ENCODE measurements around the gene RNU1-3.
"Not testable (repeated sequence)": the region's sequence is repeated elsewhere in the genome, so short reads cannot be mapped to it uniquely, and the experiment has no call there.

- not testable (repeated sequence) for TF ChIP-seq POLR2A, POLR2AphosphoS5, EP300 (IDR thresholded peaks at IDR 0.05)
- TF ChIP-seq, protein P1, sequence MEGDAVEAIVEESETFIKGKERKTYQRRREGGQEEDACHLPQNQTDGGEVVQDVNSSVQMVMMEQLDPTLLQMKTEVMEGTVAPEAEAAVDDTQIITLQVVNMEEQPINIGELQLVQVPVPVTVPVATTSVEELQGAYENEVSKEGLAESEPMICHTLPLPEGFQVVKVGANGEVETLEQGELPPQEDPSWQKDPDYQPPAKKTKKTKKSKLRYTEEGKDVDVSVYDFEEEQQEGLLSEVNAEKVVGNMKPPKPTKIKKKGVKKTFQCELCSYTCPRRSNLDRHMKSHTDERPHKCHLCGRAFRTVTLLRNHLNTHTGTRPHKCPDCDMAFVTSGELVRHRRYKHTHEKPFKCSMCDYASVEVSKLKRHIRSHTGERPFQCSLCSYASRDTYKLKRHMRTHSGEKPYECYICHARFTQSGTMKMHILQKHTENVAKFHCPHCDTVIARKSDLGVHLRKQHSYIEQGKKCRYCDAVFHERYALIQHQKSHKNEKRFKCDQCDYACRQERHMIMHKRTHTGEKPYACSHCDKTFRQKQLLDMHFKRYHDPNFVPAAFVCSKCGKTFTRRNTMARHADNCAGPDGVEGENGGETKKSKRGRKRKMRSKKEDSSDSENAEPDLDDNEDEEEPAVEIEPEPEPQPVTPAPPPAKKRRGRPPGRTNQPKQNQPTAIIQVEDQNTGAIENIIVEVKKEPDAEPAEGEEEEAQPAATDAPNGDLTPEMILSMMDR (IDR thresholded peaks at IDR 0.05) = not testable (repeated sequence)
These were observed 46.7 kb upstream of the RNU1-3 start for GRCh38 chr1:16713480-16713879.
